PFSK-1 (cell line): ENCODE results near the gene TCF7.

Experiments used
- FOXP2 ChIP-seq: optimal IDR thresholded peaks from 2 replicates; pipeline ENCODE3; 2011; ENCODE audit warnings: borderline replicate concordance, control low read depth, inconsistent platforms; ENCODE audit not compliant: insufficient read depth; ENCODE audit errors: extremely low read length, extremely low read depth
- POLR2AphosphoS5 ChIP-seq: IDR thresholded peaks from 2 replicates; pipeline ENCODE4 v1.6.1; 2012; ENCODE audit warnings: low read depth, mild to moderate bottlenecking, control low read depth, low read length, moderate library complexity
- SIN3A ChIP-seq: IDR thresholded peaks from 2 replicates; pipeline ENCODE4 v1.6.1; 2012; ENCODE audit warnings: mild to moderate bottlenecking, low read length, moderate library complexity, borderline replicate concordance; ENCODE audit not compliant: insufficient read depth
- TAF1 ChIP-seq: IDR thresholded peaks from 2 replicates; pipeline ENCODE4 v1.6.1; 2012; ENCODE audit warnings: low read length, control low read depth, borderline replicate concordance; ENCODE audit not compliant: insufficient read depth
- TF ChIP-seq, protein P1 (sequence below), 2 experiments: IDR thresholded peaks; 2 replicates each; pipeline versions ENCODE4 v1.6.1 to v1.8.0; 2011 to 2012; ENCODE audit warnings: low read depth in 2 of 2, low read length in 2 of 2, control low read depth in 1 of 2, inconsistent platforms in 1 of 2, mild to moderate bottlenecking in 1 of 2, moderate library complexity in 1 of 2; ENCODE audit not compliant: insufficient read depth in 1 of 2

The TCF7 gene

DNA sequence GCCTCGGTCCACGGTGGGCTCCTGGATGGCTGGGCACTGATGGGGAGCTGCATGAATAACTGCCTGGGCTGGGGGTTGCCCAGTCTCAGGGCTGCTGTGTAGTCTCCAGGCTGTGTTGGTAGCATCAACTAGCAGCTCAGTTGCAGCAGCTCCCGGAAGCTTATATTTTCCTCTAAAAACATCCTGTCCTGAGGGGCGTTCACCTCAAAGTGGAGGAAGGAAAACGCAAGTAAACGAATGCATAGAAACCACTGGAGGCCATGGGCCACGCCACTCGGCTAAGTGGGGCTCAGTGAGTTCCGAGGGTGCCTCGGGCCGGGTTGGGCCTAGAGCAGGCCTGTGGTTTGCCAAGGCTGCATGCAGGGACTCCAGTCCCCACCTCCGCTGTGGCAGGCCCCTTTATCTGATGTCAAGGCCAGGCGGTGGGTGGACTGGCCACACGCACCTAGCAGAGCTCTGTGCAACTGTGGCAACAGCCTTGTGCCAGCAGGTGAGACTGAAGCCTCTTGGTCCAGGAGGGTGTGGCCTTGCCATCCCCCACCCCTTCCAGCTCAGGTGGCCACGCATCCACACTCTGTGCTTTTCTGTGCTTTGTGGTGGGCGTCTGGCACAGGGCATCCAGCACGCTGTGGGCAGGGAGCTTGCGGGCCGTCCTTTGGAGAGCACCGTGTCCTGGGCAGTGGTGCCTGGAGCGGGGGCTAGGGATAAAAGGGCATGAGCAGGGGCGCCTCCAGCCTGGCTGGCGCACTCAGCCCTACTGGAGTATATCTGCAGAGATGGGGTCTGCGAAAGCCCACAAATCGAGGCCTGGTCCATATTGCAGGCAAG lies 15.1 kb downstream of the TCF7 start:
- TF ChIP-seq, protein P1, sequence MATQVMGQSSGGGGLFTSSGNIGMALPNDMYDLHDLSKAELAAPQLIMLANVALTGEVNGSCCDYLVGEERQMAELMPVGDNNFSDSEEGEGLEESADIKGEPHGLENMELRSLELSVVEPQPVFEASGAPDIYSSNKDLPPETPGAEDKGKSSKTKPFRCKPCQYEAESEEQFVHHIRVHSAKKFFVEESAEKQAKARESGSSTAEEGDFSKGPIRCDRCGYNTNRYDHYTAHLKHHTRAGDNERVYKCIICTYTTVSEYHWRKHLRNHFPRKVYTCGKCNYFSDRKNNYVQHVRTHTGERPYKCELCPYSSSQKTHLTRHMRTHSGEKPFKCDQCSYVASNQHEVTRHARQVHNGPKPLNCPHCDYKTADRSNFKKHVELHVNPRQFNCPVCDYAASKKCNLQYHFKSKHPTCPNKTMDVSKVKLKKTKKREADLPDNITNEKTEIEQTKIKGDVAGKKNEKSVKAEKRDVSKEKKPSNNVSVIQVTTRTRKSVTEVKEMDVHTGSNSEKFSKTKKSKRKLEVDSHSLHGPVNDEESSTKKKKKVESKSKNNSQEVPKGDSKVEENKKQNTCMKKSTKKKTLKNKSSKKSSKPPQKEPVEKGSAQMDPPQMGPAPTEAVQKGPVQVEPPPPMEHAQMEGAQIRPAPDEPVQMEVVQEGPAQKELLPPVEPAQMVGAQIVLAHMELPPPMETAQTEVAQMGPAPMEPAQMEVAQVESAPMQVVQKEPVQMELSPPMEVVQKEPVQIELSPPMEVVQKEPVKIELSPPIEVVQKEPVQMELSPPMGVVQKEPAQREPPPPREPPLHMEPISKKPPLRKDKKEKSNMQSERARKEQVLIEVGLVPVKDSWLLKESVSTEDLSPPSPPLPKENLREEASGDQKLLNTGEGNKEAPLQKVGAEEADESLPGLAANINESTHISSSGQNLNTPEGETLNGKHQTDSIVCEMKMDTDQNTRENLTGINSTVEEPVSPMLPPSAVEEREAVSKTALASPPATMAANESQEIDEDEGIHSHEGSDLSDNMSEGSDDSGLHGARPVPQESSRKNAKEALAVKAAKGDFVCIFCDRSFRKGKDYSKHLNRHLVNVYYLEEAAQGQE (IDR thresholded peaks at IDR 0.05; ENCODE audit: insufficient read depth in 1 of 2, low read depth in 2 of 2, low read length in 2 of 2): no peak

DNA sequence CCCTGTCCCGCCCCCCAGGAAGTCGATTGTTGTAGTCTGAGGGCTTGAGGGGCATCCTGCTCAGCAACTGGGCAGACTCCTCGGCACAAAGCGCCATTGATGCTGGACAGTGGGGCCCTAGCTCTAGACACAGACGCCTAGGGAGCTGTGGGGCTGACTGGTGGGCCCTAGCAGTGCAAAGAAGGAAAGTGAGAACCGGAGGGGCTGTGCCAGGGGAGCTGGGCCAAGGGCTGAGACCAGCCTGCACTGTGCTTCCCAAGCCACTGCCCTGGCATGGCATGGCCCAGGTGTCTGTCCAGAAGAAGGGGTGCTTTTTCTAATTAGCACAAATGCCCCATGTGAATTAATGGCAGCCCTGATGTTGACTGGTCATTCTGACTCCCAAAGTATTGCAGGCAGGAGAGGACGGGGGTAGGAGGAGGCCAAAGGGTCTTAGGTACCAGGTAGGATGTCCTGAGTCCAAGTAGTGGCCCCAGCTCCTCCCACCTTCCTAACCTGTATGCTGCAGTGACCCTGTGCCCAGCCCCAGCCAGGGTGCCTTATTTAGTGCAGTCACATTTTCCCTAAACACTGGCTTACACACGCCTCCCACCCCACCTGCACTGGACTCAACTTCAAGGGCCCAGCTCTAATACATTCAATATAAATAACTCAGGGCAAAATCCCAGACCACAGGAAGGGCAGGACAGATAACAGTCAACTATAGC lies 15.9 kb downstream of the TCF7 start:
- TF ChIP-seq TAF1 (no peak), SIN3A (no peak), POLR2AphosphoS5 (no peak), FOXP2 (no peak)
- TF ChIP-seq, protein P1 (IDR thresholded peaks at IDR 0.05; ENCODE audit: insufficient read depth in 1 of 2, low read depth in 2 of 2, low read length in 2 of 2): no peak

DNA sequence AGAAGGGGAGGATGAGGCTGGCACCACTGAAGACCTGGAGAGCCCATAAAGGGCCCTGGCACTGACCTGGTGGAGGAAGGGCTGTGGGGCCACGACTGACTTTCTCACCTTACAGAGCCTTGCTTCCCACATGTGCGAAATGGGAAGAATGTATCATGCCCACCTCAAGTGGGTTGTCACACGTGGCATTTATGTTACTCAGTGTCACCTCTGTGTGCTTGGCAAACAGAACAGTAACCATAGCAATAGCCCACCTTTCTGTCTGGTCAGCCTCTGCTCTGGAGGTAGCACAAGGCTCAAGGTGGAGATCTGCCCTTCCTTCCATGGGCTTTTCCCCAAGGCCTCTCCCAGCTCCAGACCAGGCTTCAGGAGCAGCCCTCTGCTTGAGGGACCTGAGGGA lies 16.7 kb downstream of the TCF7 start:
- TF ChIP-seq TAF1 (no peak), SIN3A (no peak), POLR2AphosphoS5 (no peak), FOXP2 (no peak)
- TF ChIP-seq, protein P1 (IDR thresholded peaks at IDR 0.05; ENCODE audit: insufficient read depth in 1 of 2, low read depth in 2 of 2, low read length in 2 of 2): no peak

DNA sequence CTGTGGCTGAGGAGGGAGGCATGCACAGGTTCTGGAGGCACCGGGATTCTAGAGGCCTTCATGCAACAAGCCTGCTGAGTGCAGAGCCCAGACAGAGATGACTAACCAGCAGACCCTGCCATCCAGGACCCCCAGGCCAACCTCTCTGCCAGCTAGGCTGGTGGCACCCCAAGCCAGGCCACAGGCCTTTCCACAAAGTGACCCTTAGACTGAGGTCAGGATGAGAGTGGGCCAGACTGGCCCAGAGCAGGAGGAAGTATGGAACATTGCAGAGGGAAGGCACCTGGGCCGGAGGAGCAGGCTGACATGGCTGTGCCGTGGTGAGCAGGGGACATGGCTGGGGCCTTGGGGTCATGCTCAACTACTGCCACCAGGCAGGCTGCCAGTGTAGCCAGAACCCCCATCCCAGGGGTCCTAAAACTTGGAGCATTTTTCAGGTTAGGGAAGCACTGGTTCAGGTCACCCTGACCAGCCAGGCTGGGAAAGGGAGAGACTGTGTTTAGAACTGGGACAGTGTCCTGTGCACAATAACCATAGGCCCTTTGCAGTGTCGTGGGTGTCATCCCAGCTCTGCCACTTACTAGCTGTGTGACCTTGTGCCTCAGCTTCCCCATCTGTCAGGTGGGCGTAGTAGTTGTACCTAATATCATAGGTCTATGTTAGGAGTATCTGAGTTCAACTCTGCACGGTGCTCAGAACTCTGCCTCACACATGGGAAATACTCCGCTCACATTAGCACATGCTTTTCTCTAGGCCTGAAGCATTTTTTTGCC lies 17.3 kb downstream of the TCF7 start:
- TF ChIP-seq TAF1 (no peak), SIN3A (no peak), POLR2AphosphoS5 (no peak), FOXP2 (no peak)
- TF ChIP-seq, protein P1 (IDR thresholded peaks at IDR 0.05; ENCODE audit: insufficient read depth in 1 of 2, low read depth in 2 of 2, low read length in 2 of 2): no peak
